Type B pancreatic cell (in vitro differentiated cells): ENCODE results near the gene RSRC1. TPM values are rescaled to one million over a fixed set of nuclear protein-coding genes. Genes with fewer than 3 reads are reported as not detected.

Source experiments
- DNase-seq: peaks from one replicate; pipeline ENCODE4 v3.0.0; 2021; ENCODE audit warnings: mixed read lengths; ENCODE audit not compliant: unreplicated experiment; ENCODE audit errors: extremely low spot score
- H3K27ac Mint-ChIP-seq: 2 replicates; pipeline ENCODE4 v1.8.0; 2021; ENCODE audit warnings: mild to moderate bottlenecking, mixed read lengths
- H3K27me3 Mint-ChIP-seq: 2 replicates; pipeline ENCODE4 v1.8.0; 2021; ENCODE audit warnings: mixed read lengths
- H3K36me3 Mint-ChIP-seq: 2 replicates; pipeline ENCODE4 v1.8.0; 2021; ENCODE audit warnings: mixed read lengths
- H3K4me1 Mint-ChIP-seq: one replicate; pipeline ENCODE4 v1.8.0; 2021; ENCODE audit warnings: mixed read lengths; ENCODE audit not compliant: unreplicated experiment
- H3K4me3 Mint-ChIP-seq: 2 replicates; pipeline ENCODE4 v1.8.0; 2021; ENCODE audit warnings: mild to moderate bottlenecking, mixed read lengths
- H3K9me3 Mint-ChIP-seq: 2 replicates; pipeline ENCODE4 v1.8.0; 2021; ENCODE audit warnings: mixed read lengths
- total RNA-seq: library from RNA; stranded (reverse); gene quantifications from 2 replicates; pipeline ENCODE4 v1.2.1, GENCODE V29; 2021; ENCODE audit warnings: low replicate concordance
- TF ChIP-seq, protein P1 (sequence below): fragments of 200-600 bp; sonication (generic); conservative IDR thresholded peaks from 2 replicates; pipeline ENCODE4 v1.5.0; 2021; ENCODE audit warnings: antibody characterized with exemption, mild to moderate bottlenecking

The RSRC1 gene
- total RNA-seq, 1 donor from 2014 or later: 34.6 TPM

DNA sequence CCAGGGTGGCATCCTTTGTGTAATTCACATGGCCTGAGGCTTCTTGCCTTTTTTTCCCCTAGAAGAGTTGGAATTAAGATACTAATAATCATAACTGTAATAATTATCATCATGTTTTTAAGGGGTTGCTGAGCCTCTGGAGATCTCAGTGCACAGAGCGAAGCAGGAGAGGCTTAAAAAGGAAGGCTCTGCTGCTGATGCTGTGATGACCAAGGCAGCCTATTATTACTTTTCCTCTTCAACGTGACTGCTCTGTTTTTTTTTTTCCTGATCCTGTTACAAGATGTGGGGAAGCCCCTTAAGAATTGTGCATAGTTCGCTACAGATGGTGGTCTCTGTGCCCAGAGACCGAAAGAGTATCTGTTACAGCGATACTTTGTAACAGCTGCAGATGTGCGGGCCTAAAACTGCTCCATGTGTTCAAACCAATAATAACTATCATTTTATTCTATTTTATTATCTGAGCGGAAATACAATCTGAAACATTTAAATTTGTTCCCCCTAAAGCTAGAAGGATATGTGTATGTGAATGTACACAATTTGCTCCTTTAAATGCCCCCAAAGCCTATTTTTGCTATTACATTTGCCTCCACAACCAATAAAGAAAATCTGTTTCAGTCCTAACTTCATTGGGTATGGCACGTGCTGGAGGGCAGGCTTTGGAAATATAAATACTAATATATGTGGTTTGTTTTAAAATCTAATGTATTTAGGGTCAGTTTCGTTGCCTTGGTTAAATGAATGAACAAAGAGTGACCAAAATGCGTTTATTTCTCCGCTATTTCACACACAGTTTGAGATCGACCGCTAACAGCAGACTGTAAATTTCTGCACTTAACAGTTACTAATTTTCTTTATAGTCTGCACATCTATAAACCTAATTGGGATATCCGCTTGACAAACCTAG, 8.3 kb upstream of the RSRC1 start:
- H3K9me3 Mint-ChIP-seq: no peaks in the 10 kb centered on the region
- H3K4me1 Mint-ChIP-seq: peaks cover 37% of the 10 kb centered on the region
- H3K27me3 Mint-ChIP-seq: peaks cover 97% of the 10 kb centered on the region
- H3K27ac Mint-ChIP-seq: no peak overlapping the region
- DNase-seq: no peak
- TF ChIP-seq, protein P1, sequence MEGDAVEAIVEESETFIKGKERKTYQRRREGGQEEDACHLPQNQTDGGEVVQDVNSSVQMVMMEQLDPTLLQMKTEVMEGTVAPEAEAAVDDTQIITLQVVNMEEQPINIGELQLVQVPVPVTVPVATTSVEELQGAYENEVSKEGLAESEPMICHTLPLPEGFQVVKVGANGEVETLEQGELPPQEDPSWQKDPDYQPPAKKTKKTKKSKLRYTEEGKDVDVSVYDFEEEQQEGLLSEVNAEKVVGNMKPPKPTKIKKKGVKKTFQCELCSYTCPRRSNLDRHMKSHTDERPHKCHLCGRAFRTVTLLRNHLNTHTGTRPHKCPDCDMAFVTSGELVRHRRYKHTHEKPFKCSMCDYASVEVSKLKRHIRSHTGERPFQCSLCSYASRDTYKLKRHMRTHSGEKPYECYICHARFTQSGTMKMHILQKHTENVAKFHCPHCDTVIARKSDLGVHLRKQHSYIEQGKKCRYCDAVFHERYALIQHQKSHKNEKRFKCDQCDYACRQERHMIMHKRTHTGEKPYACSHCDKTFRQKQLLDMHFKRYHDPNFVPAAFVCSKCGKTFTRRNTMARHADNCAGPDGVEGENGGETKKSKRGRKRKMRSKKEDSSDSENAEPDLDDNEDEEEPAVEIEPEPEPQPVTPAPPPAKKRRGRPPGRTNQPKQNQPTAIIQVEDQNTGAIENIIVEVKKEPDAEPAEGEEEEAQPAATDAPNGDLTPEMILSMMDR: no peak
- H3K4me3 Mint-ChIP-seq: peak overlapping the region; percentile 41
- no peaks in the 10 kb centered on the region for H3K36me3 Mint-ChIP-seq

DNA sequence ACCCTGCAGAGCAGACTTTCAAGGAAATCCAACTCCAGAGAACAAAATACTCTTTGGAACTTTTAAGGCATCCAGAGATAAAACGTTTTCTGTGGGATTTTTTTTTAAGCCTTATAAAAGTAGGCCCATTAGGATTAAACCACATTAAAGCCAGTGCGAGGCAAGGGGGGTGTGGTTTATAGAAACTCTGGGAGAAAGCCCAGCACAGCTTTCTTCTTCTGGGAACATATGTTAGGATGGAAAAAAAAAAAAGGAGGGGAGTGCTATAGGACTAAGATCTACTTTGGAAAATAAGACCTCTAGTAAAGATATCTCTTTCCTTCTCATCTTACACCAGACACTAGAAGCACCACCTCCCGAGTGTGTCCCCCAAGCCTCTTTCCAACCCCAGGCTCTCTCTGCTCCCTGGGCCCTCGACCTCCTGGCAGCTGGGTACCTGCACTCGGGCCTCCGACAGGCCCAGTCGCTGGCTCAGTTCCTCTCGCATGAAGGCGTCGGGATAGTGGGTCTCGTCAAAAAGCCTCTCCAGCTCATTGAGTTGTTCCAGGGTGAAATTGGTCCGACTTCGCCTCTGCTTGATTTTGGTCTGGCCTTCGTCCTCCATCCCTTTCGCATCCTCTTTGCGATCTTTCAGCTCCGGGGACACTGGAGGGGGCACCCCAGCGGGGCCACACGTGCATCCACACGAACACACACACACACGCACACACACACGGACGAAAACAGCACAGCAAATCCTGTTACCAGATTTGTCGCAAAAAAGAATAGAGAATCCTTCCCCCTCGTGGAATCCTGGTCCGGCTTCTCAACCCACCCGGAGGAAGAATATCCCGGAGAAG, 7.4 kb upstream of the RSRC1 start:
- Mint-ChIP-seq H3K4me1 (peaks cover 39% of the 10 kb centered on the region), H3K4me3 (peak overlapping the region; percentile 69), H3K9me3 (no peaks in the 10 kb centered on the region), H3K27me3 (peaks cover 97% of the 10 kb centered on the region), H3K36me3 (no peaks in the 10 kb centered on the region), H3K27ac (peak overlapping the region; percentile 20)
- DNase-seq: no peak
- TF ChIP-seq, protein P1: no peak

DNA sequence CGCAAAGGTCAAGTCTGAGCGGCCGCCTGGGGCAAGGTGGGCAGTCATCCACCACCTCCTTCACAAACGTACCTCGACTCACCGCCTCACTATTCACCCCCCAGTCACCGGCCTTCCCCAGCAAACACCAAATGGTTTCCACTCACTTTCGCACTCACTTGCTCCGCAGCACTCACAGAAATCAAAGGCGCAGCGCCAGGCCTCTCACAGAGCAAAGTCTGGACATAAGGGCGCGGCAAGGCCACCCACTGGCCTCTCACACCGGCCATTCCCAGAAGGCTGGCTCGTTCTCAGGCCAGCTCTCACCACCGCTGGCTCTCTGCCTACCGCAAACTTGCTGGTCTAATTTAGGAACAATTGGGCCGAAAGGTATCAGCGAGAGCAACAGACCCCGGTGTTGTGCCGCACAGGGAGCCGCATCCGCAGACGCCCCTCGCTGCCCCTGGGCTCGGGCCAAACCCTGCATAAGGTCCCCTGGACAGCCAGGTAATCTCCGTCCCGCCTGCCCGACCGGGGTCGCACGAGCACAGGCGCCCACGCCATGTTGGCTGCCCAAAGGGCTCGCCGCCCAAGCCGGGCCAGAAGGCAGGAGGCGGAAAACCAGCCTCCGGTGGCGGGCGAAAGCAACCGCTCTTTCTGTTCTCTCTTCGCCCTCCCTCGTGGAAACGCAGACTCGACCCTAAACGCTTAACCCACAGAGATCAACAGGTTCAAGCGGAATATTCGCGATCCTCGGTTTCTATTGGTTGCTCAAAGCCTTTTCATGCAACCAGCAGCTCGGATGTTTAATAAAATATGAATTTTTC, 6.6 kb upstream of the RSRC1 start:
- H3K36me3 Mint-ChIP-seq: no peaks in the 10 kb centered on the region
- H3K27ac Mint-ChIP-seq: no peak overlapping the region
- no peaks in the 10 kb centered on the region for H3K9me3 Mint-ChIP-seq
- peak overlapping the region; percentile 77 for H3K4me3 Mint-ChIP-seq
- peaks cover 97% of the 10 kb centered on the region for H3K27me3 Mint-ChIP-seq
- DNase-seq: no peak
- TF ChIP-seq, protein P1: no peak
- peaks cover 32% of the 10 kb centered on the region for H3K4me1 Mint-ChIP-seq

DNA sequence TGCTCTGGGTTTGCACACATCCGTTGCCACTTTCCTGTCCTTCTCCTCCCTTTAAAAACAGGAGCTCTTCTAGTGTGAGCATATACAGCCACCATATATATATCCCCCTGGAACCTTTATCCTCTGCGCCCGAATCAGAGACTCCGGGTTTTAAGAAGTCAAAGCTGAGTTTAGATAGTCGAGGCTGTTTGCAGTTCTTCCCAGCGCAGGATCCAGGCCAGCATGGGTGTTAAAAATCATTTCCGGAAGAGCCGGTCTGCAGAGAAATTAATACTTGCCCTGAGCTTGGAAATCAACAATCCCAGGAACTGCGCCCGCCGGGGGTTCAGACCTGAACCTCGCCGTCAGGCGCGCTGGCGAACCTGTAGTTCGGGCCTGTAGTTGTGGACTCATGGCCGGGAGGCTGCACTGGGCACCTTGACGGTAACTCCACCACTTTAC, 6.0 kb upstream of the RSRC1 start:
- Mint-ChIP-seq H3K9me3 (no peaks in the 10 kb centered on the region), H3K4me3 (peak overlapping the region; percentile 77), H3K27me3 (peaks cover 97% of the 10 kb centered on the region), H3K36me3 (no peaks in the 10 kb centered on the region), H3K27ac (peak overlapping the region; percentile 29), H3K4me1 (peaks cover 29% of the 10 kb centered on the region)
- TF ChIP-seq, protein P1: no peak
- DNase-seq: no peak

DNA sequence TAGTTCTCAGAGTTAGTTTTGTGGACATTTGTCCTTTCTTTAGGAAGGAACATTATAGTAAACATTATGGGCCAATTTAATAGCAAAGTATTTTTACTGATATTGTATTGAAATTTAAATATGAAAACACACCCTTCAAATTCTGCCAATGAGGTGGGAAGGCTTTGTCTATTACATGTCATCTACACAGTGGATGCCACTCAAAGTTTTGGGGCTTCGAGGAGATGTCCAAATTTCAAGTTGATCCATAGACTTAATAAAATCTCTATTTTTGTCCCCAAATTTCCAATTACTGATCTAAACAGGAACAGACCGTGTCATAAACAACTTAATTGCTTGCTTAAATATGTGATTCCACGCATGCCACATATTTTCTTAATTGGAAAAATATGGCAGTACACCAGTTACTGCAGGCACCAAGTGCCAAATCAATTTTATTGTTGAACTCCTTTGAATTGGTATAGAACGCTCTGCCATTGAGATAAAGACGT, 5.4 kb upstream of the RSRC1 start:
- peak overlapping the region; percentile 77 for H3K4me3 Mint-ChIP-seq
- no peak for DNase-seq
- H3K9me3 Mint-ChIP-seq: no peaks in the 10 kb centered on the region
- no peaks in the 10 kb centered on the region for H3K36me3 Mint-ChIP-seq
- H3K4me1 Mint-ChIP-seq: peaks cover 29% of the 10 kb centered on the region
- H3K27ac Mint-ChIP-seq: peak overlapping the region; percentile 29
- peaks cover 97% of the 10 kb centered on the region for H3K27me3 Mint-ChIP-seq
- TF ChIP-seq, protein P1: no peak
